MM.1S (cell line): ENCODE results near the gene CYS1.

Experiments
- EZH2 ChIP-seq: fragments of 300-600 bp; sonication (generic); optimal IDR thresholded peaks from 2 replicates; pipeline ENCODE3; 2017; ENCODE audit warnings: low read depth, mild to moderate bottlenecking, antibody characterized with exemption, low read length, mixed read lengths
- EZH2phosphoT487 ChIP-seq: fragments of 300-600 bp; sonication (generic); IDR thresholded peaks from 2 replicates; pipeline ENCODE4 v1.6.1; 2018; ENCODE audit warnings: antibody characterized with exemption, low read length
- TF ChIP-seq, protein P1 (sequence below): fragments of 300-600 bp; sonication (generic); IDR thresholded peaks from 2 replicates; pipeline ENCODE4 v1.5.1; 2016; ENCODE audit warnings: antibody characterized with exemption, low read length, mixed read lengths

DNA sequence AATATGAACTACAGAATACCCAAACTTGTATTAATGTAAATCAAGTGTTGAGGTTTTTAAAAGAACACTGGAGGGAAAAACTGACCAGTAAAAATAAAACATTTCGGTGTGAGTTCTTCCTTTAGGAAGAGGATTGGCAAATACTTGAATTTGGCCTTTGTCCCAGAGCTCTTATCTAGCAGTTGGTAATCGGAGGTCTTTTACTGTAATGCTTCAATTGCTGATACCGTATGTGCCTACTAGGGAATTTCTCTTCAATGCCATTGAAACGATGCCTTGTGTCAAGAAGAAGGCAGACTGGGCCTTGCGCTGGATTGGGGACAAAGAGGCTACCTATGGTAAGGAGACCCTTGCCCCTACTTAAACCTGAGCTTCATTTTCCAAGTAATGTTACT, 46.4 kb upstream of the CYS1 start:
- TF ChIP-seq, protein P1, sequence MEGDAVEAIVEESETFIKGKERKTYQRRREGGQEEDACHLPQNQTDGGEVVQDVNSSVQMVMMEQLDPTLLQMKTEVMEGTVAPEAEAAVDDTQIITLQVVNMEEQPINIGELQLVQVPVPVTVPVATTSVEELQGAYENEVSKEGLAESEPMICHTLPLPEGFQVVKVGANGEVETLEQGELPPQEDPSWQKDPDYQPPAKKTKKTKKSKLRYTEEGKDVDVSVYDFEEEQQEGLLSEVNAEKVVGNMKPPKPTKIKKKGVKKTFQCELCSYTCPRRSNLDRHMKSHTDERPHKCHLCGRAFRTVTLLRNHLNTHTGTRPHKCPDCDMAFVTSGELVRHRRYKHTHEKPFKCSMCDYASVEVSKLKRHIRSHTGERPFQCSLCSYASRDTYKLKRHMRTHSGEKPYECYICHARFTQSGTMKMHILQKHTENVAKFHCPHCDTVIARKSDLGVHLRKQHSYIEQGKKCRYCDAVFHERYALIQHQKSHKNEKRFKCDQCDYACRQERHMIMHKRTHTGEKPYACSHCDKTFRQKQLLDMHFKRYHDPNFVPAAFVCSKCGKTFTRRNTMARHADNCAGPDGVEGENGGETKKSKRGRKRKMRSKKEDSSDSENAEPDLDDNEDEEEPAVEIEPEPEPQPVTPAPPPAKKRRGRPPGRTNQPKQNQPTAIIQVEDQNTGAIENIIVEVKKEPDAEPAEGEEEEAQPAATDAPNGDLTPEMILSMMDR, result no peak
- TF ChIP-seq EZH2phosphoT487 (no peak), EZH2 (no peak)
